Cardiac fibroblast (primary cell): ENCODE data around the gene ZC3H18.
"Not testable (repeated sequence)": the region's sequence is repeated elsewhere in the genome, so short reads cannot be mapped to it uniquely, and the experiment has no call there.

Source experiments
- DNase-seq, 2 donors: peaks; one replicate each; pipeline versions ENCODE4 v3.0.0 to v3.0.0-alpha.2; 2010; ENCODE audit warnings: low read depth in 2 of 2
- H3K4me3 ChIP-seq, 2 donors: replicated peaks in 1 of 2; 1 replicate in 1 of 2; 2 replicates in 1 of 2; pipeline ENCODE4 v1.5.1; 2011; ENCODE audit warnings: low read depth in 2 of 2, low read length in 2 of 2, mild to moderate bottlenecking in 2 of 2, moderate library complexity in 1 of 2
- TF ChIP-seq, protein P1 (sequence below): IDR thresholded peaks from one replicate; pipeline ENCODE4 v1.5.1; 2011; ENCODE audit warnings: low read depth, mild to moderate bottlenecking, low read length, inconsistent platforms

ZC3H18 gene

DNA sequence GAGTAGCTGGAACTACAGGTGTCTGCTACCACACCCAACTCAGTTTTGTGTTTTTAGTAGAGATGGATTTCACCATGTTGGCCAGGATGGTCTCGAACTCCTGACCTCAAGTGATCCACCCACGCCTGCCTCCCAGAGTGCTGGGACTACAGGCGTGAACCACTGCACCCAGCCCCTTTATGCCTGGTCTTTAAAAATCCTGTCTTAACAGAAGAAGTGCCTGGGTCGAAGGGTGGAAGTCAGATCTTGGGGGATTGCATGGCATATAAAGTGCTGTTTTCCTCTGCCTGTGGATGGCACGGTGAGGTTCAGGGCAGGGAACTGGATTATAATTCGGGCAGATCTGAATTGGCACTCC lies 30.3 kb downstream of the ZC3H18 start:
- DNase-seq = no peak
- TF ChIP-seq, protein P1, sequence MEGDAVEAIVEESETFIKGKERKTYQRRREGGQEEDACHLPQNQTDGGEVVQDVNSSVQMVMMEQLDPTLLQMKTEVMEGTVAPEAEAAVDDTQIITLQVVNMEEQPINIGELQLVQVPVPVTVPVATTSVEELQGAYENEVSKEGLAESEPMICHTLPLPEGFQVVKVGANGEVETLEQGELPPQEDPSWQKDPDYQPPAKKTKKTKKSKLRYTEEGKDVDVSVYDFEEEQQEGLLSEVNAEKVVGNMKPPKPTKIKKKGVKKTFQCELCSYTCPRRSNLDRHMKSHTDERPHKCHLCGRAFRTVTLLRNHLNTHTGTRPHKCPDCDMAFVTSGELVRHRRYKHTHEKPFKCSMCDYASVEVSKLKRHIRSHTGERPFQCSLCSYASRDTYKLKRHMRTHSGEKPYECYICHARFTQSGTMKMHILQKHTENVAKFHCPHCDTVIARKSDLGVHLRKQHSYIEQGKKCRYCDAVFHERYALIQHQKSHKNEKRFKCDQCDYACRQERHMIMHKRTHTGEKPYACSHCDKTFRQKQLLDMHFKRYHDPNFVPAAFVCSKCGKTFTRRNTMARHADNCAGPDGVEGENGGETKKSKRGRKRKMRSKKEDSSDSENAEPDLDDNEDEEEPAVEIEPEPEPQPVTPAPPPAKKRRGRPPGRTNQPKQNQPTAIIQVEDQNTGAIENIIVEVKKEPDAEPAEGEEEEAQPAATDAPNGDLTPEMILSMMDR = no peak
- H3K4me3 ChIP-seq = no peak overlapping the region

DNA sequence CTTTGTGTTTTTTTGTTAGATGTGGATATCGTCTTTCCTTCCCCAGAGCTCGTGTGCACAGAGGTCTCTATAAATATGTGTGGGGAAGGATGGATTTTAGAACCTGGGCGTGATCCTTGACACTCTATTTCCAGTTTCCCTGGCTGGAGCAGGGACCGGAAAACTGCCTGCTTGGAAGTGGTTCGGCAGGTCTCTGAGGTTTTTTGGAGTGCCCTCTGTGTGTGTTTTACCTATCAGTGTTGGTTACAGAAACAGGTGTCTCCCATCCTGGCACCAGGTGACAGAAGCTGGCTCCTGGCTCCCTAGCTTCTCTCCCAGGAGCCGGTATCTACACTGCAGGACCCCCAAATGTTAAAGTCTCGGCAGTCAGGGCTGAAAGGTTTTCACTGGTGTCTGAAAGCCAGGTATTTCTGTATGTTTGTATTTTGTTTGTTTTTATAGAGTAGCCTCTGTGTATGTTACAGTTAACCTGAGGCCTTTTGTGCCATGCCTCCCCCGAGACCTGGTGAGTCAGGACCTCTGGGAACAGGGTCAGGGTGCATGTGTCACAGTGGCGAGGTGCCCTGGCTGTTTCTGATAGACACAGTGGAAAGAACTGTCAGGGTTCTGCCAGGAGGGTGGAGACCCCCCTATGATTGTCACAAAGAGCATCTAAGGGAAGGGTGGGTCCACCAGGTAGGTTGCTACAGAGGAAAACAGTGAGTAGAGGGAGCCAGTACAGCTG lies 31.3 kb downstream of the ZC3H18 start:
- H3K4me3 ChIP-seq = no peak overlapping the region

DNA sequence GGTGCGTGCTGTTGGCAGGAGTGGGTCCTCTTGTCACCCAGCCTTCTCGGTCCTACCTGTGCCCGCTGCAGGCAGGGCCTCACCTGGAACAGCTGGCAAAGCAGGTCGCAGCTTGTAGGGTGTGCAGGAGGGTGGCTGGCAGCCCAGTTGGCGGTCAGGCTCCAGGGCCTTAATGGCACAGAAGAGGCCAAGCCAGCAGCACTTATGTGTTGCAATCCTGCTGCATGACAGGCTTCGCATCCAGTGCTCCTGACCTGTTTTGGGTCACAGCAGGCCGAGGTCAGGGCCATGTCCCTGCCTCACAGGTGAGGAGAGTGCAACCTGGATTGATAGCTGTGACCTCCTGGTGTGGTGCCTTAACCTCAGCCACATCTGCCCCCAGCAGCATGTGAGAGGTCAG lies 31.9 kb downstream of the ZC3H18 start:
- TF ChIP-seq, protein P1 = no peak
- no peak overlapping the region for H3K4me3 ChIP-seq
- DNase-seq = no peak

More for the DNA sequence above, 31.3 kb downstream of the ZC3H18 start:
- DNase-seq = no peak
- TF ChIP-seq, protein P1 = no peak

DNA sequence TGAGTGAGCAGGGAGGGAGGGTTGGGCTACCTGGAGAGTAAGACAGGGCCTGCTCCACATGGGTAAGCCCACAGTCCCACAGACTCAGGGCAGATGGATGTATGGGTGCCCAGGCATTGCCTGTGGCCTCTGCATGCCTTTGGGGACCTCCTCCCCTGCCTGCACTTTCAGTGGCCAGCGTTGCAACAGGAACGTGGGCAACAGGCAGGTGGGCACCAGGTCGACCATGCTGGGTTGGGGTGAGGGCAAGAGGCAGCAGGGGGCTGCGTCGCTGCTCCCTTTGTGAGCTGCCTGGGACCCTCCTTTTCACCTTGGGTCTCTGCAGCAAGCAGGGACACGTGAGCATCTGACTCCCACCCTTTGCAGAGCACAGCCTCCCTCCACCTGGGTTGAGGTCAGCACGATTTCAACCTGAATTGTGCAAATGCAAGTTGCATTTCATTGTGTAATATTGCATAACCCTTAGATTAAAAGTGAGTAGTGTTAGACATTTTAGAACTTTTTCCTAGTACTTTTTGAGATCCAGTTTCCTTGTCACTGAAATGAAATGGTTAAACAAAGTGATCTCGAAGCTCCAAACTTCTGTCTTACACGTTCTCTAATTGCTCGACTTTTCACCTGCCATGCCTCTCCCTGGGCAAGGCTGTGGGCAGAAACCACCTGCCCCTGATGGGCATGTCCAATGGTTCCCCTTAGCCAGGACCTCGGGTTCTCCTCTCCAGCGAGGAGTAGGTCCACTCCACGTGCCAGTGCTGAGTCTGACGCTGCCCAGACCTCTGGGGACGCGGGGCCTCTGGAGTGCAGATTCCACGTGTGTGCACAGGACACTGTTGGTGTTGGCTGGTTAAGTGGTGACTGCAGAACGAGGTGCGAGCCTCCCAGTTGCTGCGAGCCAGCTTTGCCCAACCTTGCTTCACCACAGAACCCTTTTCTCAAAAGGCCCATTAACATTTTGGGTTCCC lies 35.3 kb downstream of the ZC3H18 start:
- H3K4me3 ChIP-seq = no peak overlapping the region
- no peak for DNase-seq
- TF ChIP-seq, protein P1 = no peak

DNA sequence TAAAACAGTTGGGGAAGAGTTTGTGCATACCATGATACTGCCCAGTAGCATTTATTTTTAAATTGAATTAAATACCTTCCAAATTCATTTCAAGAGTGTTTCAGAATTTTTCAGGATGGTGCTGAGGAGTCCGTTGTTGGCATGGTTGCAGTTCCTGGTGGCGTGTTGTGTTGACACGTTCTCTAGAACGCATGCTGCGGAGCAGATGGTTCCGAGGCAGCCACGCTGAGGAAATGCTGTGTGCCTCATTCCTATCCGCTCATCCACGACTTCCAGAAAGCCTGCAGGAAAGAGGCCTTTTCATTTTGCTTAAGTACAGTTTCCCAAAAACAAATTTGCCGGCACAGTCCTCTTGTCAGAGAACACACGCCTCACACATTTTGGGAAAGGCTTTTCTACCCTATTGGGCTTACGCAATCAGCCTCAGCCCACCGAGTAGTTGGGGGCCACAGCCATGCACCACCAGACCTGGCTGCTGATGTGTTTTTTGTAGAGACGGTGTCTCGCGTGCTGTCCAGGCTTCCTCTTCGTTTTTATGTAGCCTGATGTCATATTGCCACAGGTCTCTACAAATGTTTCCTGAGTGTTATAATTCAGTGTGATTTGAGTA lies 36.0 kb downstream of the ZC3H18 start:
- TF ChIP-seq, protein P1 = no peak
- no peak for DNase-seq
- no peak overlapping the region for H3K4me3 ChIP-seq

DNA sequence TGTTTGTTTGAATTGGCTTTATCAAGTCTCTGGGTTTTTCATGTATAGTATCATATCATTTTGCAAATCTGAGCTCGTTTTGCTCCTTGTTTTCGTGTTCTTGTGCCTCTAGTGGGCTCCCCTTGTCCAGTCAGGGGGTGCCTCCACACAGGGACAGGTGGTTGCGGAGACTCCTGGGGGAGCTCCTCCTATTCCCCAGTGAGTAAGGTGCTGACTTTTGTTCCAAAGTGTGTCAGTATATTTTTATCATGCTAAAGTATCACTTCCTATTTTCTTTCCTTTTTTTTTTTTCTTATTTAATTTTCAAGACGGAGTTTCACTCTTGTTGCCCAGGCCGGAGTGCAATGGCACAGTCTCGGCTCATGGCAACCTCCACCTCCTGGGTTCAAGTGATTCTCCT lies 37.9 kb downstream of the ZC3H18 start:
- H3K4me3 ChIP-seq = no peak overlapping the region
- TF ChIP-seq, protein P1 = no peak
- DNase-seq = no peak

DNA sequence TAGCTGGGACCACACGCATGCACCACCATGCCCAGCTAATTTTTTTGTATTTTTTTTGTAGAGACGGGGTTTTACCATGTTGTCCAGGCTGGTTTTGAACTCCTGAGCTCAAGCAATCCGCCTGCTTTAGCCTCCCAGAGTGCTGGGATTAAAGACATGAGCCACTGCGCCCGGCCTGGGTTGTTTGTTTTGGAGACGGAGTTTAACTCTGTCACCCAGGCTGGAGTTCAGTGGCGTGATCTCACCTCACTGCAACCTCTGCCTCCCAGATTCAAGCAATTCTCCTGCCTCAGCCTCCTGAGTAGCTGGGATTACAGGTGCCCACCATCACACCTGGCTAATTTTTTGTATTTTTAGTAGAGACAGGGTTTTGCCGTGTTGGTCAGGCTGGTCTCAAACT lies 39.2 kb downstream of the ZC3H18 start:
- not testable (repeated sequence) for H3K4me3 ChIP-seq, DNase-seq
